GM13976 (cell line): ENCODE data around the gene KNDC1.

ENCODE experiments used
- DNase-seq: peaks from one replicate; pipeline ENCODE4 v3.0.0; 2012; ENCODE audit warnings: low spot score
- CTCF ChIP-seq: IDR thresholded peaks from 2 replicates; pipeline ENCODE4 v1.5.1; 2012; ENCODE audit warnings: borderline replicate concordance, mild to moderate bottlenecking; ENCODE audit not compliant: insufficient read depth; ENCODE audit errors: extremely low read depth, missing control alignments, control extremely low read depth
- in situ Hi-C: fragments of 300-500 bp; cut with MboI; formaldehyde crosslinking; loops from one replicate; pipeline ENCODE4 v1.12.0; 2022; ENCODE audit warnings: low sequenced_read_pairs, mixed read lengths, inconsistent platforms; ENCODE audit not compliant: unreplicated experiment

Gene KNDC1

GRCh38 chr10:133269367-133269766 is 109.3 kb downstream of the KNDC1 start:
- in situ Hi-C loops, result no loop called here
- no peak for TF ChIP-seq CTCF
- no peak for DNase-seq

DNA sequence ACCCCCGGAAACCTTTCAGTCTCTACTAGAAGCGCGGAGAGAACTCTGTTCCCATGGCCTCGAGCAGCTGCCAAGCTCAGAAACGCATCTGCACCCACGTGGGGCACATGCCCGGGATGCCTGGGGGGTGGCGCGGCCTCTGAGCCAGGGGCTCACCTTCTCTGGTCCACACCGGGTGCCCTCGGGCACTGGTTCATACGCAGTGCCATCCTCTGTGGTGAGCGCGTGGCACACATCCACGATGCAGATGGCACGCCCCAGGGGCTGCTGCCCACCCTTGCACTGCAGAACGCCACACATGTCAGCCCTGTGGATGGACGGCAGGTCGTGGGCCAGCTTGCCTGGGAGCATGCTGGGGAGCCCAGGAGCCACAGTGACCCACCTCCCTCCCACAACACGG is 110.2 kb downstream of the KNDC1 start:
- TF ChIP-seq CTCF, result no peak
- in situ Hi-C loops, result no loop called here
- no peak for DNase-seq

- in situ Hi-C loops, result no loop called here
- DNase-seq, result no peak
- no peak for TF ChIP-seq CTCF
Measured at GRCh38 chr10:133270773-133271297, 110.8 kb downstream of the KNDC1 start.

GRCh38 chr10:133271521-133272300 is 111.7 kb downstream of the KNDC1 start:
- no peak for DNase-seq
- TF ChIP-seq CTCF, result no peak
- in situ Hi-C loops, result no loop called here

DNA sequence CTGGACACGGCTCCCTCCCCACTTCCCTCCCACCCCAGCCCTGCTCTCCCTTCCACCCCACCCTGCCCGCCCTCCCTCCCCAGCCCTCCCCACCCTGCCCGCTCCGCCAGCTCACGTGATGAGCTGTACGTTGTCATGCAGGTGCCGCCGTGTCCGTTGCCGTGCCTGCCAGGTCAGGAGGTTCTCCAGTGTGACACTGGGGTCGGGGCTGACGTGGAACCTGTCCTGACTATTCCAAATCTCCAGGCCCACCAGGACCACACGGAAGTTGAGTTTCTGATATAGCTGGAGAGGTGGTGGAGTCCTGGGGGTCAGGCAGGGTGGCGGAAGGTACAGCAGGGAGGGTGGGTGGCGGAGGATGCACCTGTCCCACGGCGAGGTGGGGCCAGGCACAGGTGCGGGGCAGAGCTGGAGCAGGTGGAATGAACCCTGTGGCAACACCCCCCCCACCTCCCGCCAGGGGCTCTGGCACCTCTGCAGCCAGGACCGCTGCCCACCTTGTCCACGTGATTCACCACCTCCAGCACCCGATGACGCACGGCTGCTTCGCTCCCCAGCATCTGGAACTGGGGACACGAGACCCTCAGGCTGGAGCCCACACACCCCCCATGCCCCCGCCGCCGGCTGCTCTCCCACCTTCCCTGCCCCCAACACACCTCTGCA is 112.4 kb downstream of the KNDC1 start:
- no peak for DNase-seq
- in situ Hi-C loops, result no loop called here
- no peak for TF ChIP-seq CTCF

DNA sequence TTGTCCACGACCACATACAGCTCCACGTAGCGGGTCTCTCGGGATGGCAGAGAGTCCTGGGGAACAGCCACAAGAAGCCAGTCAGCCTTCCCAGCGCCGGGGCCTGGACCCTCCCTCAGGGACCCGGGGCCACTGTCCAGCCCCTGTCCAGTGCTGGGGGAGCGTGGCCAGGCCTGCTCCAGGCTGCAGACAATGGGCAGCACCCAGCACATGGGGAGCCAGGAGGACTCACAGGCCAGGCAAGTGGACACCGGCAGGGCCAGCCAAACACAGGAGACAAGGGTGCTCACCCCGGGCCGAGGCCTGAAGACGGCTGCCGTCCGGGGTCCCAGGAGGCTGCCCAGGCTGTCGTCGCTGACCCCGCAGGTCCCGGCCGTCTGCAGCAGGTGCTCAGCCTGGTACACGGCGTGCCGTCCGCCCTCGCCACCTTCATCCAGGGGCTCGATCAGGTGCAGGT is 113.0 kb downstream of the KNDC1 start:
- no peak for TF ChIP-seq CTCF
- DNase-seq, result no peak
- in situ Hi-C loops, result no loop called here
